HuH-7.5 (cell line): ENCODE measurements around the gene NEDD4L.
"Not testable (repeated sequence)": the region's sequence is repeated elsewhere in the genome, so short reads cannot be mapped to it uniquely, and the experiment has no call there.

ENCODE experiments used
- DNase-seq: peaks from one replicate; pipeline ENCODE4 v3.0.0; 2011; ENCODE audit warnings: low spot score

Gene NEDD4L

GRCh38 chr18:58026857-58027256 lies 17.2 kb upstream of the NEDD4L start:
- no peak for DNase-seq

DNA sequence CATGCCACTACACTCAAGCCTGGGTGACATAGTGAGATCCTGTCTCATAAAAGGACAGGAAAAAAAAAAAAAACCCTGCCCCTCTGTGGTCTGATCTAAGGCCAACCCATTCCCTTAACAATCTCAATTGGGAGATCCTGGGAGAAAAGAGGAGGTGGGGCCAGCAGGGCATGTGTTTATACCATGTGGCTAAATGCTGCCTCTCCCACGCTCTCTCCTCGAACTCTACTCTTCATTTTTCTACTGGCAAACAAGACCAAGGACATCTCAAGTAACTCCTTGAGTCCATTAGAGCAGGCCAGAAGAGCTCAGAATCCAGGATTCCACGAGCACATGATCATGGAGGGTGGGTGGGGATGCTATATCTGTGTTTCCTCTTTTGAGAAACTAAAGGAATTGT lies 16.7 kb upstream of the NEDD4L start:
- DNase-seq = no peak

GRCh38 chr18:58028109-58028784 lies 15.8 kb upstream of the NEDD4L start:
- DNase-seq = no peak

DNA sequence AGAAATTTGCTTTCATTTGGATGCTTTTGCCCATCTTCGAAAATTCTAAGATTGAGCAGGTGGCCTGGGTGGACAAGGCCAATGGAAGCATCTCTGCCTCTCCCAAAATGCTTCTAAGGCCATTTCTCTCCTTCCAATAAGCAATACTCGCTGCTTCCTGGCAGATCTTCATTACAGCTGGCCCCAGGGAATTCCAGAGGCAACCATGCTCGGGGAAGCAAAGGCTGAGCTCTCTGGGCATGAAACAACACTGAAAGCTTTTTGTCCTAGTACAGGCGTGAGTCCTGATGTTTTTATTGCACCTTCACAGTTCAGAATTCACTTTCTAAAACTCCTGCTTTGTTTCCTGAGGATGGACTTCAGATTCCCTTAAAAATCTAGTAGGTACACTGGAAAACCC lies 11.8 kb upstream of the NEDD4L start:
- no peak for DNase-seq

GRCh38 chr18:58033216-58033615 lies 10.8 kb upstream of the NEDD4L start:
- DNase-seq = no peak

DNA sequence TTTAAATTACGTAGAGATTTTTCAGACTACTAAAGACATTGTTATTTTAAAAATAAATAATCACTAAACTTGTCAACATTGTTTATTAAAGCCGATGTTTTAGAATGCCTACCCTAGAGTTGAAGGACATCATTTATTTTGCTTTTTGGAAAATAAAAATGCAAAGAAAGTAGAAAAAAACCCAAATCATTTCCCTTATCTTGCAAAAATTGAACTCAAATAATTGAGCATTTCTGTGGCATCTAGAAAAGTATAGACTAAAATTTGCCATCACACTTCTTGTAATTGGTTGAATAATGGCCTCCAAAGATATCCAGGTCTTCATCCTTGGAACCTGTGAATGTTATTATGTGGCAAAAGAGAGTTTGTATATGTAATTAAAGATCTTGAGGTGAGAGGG lies 9.7 kb upstream of the NEDD4L start:
- no peak for DNase-seq

- no peak for DNase-seq
These were observed 6.9 kb upstream of the NEDD4L start for GRCh38 chr18:58037163-58037562.

DNA sequence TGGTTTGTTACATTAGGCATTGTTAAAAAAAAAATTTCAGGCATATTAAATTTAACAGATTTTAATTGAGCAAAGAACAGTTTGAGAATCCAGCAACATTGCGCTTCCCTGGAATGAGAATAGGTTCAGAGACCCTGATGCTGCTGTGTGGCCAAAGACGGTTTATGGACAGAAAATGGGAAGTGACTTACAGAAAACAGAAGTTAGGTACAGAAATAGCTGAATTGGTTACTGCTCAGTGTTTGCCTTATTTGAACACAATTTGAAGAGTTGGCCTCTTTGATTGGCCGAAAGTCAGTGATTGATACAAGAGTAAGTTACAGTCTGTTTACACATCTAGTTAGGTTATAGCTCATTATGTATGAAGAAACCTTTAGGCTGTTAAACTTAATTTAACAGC lies 6.0 kb upstream of the NEDD4L start:
- no peak for DNase-seq

- DNase-seq = no peak
These were observed 2.4 kb upstream of the NEDD4L start for GRCh38 chr18:58041633-58042032.

- DNase-seq = no peak
These were observed 1.1 kb upstream of the NEDD4L start for GRCh38 chr18:58042826-58043490.

GRCh38 chr18:58044370-58045241 lies 580 bp downstream of the NEDD4L start:
- peak; percentile 11 for DNase-seq

- DNase-seq = no peak
These were observed 1.4 kb downstream of the NEDD4L start for GRCh38 chr18:58045242-58046092.

- no peak for DNase-seq
These were observed 2.2 kb downstream of the NEDD4L start for GRCh38 chr18:58046093-58046793.

- no peak for DNase-seq
These were observed 2.9 kb downstream of the NEDD4L start for GRCh38 chr18:58046794-58047555.

DNA sequence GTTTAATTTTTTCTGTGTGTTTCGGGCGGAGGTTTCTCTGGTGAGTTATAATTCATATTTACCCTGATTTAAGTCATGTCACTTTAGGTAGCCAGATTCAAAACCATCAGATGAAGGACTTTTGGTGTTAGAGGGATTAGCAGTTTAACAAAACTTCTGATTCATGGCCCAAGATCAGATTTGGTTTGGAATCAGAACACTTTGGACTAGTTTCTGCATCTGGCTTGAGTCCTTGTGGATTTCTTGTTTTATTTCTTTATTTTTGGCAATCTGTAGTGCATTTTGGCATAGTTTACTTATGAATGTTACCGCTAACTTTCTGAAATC lies 3.5 kb downstream of the NEDD4L start:
- no peak for DNase-seq

DNA sequence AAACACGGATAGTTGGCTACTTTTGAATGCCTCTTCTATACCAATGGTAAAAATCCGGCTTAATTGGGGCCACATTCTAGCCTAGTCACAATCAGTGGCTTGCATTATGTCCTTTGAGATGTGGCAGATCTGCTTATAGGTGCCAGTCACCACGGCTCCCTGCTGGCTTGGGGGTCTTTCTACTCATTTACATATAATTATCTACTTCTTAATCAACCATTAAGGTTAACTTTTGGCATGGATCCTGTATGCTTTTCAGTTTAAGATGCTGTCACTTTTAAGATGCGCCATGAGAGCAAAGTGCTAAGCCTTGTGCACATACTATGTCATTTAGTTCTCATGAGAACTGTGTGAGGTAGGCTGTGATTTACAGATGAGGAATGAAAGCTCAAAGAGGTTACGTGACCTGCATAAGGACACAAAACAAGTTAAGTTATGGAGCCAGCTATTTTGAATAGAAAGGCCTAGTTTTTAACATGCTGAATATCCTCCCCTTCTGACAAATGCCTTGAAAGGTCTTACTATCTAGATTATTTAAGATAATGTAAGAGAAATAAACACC lies 4.1 kb downstream of the NEDD4L start:
- no peak for DNase-seq

GRCh38 chr18:58049000-58049688 lies 5.1 kb downstream of the NEDD4L start:
- DNase-seq = no peak

DNA sequence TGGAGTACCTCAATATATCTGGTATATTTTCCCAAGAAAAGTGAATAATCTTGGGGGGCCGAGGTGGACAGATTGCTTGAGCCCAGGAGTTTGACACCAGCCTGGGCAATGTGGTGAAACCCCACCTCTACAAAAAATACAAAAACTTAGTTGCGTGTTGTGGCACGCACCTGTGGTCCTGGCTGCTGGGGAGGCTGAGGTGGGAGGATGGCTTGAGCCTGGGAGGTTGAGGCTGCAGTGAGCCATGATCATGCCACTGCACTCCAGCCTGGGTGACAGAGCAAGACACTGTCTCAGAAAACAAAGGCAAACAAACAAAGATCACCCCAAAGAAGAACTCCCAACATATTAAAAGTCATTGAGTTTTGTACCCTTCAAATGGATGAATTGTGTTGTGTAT lies 6.9 kb downstream of the NEDD4L start:
- DNase-seq = not testable (repeated sequence)

DNA sequence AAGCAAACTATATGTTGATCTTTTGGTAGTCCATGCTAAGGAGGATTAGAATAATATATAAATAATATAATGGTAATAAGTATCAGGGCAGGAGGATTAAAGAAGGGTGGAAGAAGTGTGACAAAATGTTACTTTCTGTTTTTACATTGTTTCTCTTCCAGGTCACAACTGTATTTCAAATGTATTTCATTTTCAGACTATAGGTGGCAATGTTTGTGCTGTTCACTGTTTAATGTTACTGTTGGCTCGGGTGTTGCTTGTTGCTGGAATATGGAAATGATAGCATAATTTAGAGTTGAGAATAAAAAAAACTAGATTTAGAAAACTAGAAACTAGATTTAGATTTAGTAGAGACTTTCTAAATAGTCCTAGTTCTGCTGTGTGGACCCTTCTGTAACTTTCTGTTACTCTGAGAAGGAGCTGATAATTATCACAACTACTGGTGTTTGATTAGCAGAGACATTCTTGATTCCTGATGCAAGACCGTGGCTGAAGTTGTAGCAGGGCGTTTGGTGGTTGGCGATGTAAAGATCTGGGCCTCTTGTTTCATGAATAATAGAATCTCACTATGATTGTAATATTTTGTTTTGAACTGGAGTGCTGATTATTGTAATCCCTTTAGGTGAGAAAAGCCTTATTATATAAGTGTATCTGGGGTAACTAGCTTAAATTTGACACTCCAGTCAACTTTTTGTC lies 7.9 kb downstream of the NEDD4L start:
- no peak for DNase-seq
